ENCODE data around the gene EIF3J.

GRCh38 chr15:44588541-44588940, 51.6 kb downstream of the EIF3J start:
- TF ChIP-seq CTCF (IDR thresholded peaks at IDR 0.05; ENCODE audit: low read depth, low read length) (no peak), EZH2phosphoT487 (IDR thresholded peaks at IDR 0.05; ENCODE audit: low read depth) (no peak)
